SKM-1 treated with dmso at 0.1 percent for 144 hours (cell line): Measurements from ENCODE around the gene MYL12A.
"Not testable (repeated sequence)": the region's sequence is repeated elsewhere in the genome, so short reads cannot be mapped to it uniquely, and the experiment has no call there.

Experiments
- DNase-seq: peaks from one replicate; lab custom pipeline; 2025; ENCODE audit not compliant: unreplicated experiment; lab: John Stamatoyannopoulos, UW

MYL12A gene

DNA sequence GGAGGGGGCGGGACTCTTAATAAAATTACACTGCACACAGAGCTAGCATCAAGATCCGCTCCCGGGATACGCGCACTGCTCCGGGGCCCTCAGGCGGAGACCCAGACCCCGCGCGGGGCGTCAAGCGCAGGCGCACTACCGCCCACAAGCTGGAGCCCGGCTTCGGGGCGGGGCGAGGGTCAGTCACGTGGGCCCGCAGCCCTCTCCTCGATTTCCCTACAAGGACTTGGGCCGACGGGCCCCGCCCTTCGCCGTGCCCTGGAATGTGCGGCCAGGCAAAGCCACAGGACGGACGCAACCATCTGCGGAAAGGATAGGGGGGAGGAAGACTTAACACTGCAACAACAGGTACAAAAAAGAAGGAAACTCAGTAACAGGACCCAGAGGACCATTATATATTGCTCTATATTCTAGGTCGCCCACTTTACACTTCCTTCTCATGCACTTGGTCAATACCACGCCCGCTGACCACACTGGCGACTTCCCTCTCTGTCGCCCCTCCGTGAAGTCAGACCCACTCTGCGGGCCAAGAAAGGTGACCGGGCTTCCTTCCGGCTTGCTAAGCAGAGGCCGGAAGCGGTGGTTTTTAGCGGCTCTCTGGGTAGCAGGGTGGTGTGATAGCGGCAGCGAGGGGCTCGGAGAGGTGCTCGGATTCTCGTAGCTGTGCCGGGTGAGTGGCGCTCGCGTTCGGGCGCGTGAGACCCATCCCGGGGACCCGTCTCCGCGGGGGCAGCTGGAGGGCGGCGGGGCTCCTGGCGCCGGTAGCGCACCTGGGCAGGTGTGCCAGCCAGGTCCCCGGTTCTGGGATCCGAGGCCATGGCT, at the start of gene MYL12A:
Gene MYL12A, plus strand, starts transcription at position 562 of the 822 bp plus-strand sequence. CDS start 5,447 bp downstream, outside the sequence.
- DNase-seq = peak; percentile 95

- not testable (repeated sequence) for DNase-seq
Observed at GRCh38 chr18:3198260-3198860, 49.2 kb upstream of the MYL12A start.

GRCh38 chr18:3199942-3200645, 47.5 kb upstream of the MYL12A start:
- no peak for DNase-seq

- no peak for DNase-seq
Observed at GRCh38 chr18:3205239-3205638, 42.4 kb upstream of the MYL12A start.

DNA sequence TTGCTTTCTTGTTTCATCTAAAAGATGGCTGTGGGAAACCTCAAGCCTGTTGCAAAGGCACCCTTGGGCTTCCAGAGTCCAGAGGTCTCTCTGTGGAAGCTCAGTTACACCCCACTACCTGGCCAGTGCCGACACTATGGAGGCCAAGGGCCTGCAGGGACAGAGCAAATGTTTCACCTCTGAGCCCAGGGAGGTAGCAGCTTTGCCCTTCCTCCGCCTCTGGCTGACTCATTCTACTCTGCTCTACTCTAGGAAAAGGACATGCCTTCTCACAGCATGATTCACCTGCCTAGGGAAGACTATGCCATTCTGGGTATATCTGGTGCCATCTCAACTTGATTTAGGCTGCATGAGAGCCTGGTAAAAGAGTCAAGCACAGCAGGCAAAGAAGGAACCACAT, 40.0 kb upstream of the MYL12A start:
- no peak for DNase-seq

GRCh38 chr18:3209859-3210569, 37.6 kb upstream of the MYL12A start:
- DNase-seq = no peak

DNA sequence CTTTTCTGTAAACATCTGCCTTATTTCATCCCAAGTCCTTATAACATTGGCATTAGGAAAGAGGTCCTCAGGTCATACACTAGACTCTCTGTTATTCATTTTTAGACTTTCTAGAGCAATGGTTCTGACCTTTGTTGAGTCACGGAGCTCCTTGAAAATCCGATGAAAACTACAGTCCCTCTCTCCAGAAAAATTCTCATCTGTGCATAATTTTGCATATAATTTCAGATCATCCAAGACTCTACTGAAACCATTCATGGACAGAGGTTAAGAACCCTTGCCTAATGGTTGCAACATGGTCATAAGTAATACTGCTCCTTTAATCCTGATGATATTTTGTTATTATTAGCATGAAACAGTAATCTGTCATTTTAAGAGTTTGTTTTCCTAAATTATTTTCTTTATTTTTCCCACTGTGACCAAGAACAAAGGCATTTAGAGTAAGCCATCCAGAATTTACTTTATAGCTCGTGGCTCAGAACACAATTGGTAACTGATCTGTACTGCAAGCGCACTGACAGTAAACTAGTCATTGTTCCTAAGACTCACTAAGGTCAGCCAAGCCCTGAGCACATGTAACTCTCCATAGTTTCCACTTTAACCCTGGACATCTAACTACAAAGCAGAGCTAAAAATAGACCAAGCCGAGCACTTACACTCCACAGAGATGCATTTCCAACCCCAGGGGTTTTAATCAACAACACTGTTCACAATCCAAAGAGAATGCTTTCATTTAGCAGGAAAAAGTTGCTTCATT, 36.2 kb upstream of the MYL12A start:
- DNase-seq = no peak

GRCh38 chr18:3212657-3213056, 34.9 kb upstream of the MYL12A start:
- no peak for DNase-seq

DNA sequence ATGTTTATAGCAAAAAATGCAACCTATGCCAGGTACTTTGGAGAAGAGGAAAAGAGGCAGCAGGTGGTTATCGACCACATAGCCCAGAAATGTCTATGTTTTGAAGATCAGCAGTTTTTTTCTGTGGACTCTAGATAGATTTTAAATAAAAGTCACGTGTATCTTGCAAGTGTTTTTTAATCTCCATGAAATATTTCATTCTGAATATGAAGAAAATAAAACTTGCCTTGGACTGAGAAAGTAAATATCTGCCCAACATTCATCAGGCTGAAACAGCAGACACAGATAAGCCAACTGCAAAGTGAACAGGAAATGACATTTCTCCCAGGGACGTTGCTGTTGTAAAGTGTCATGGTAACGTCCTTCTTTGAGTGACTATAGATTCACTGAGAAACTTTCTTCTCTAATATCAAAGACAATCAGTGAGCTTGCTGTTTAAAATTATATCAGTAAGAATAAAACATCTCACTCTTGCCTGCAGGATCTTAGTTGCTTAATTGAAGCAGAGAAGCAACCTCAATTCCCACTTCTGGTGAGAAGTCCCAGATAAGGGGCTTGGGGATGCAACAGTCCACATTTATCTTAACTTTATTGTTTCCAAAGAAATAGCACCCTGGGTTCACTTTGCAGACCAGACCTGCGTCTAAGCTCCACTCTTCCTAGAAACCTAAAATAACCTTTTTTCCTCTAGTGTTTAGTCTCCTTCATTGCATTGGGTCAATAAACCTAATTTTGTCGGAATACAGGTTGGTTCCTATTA, 34.1 kb upstream of the MYL12A start:
- no peak for DNase-seq

DNA sequence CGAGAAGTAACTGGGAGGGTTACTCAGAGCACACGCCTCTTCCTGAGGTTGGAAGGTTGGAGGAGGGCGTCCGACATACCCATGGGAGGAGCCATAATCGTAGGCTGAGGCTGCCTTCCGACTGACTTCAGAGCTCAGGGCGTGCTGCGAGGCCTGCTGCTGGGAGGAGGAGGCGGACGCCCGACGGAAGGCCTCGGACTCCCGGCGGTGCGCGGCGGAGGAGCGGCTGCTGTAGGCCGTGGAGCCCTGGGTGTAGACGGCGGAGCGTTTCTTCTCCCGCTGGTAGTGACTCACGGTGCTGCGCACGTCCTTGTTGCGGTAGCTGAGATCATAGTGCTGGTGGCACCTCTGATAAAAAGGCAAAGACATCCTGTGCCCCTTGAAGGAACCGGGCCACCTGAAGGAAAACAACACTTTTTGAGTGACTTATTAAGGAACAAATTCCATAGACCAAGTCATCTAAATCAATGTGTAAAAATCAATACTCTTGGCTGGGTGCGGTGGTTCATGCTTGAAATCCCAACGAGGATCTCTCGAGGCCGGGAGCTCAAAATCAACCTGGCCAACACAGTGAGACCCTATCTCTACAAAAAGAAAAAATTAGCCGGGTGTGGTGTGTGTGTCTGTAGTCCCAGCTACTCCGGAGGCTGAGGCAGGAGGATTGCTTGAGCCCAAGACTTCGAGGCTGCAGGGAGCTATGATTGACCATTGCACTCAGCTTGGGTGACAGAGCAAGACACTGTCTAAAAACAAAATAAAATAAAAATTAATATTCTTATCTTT, 32.6 kb upstream of the MYL12A start:
- DNase-seq = no peak

- DNase-seq = no peak
Observed at GRCh38 chr18:3216987-3217386, 30.6 kb upstream of the MYL12A start.

GRCh38 chr18:3217948-3218647, 29.5 kb upstream of the MYL12A start:
- no peak for DNase-seq

- no peak for DNase-seq
Observed at GRCh38 chr18:3218819-3219218, 28.8 kb upstream of the MYL12A start.

GRCh38 chr18:3219241-3219630, 28.4 kb upstream of the MYL12A start:
- no peak for DNase-seq

DNA sequence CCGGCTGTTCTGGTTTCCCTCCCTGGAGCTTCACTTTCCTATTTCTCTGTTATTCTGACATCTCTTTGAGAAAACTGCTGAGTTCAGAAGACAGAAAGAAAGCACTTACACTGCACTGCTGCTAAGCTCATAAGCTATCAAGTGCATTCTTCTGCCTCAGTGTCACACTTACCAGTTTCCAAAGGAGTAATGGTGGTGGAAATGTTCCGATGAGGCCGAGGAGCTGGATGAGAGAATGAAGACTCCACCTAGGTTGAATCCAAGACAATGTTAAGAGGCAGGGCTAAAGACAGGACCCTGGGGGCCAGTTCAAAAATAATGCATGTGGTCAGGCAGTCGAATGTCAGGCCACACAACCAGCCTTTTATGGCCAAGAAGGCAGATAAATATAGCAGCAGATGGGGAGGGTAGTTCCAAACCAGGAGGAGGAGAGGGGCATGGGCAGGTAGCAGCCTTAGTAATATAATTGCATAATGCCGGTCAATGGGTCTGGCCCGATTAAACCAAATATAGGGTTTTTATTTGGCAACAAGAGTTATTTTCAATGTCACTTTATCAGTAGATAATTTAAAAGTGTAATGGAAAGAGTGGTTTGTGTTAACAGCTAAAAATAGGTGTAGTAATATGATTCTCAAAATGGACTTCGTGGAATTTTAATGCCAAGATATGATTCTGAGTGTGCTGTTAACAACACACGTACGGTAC, 27.8 kb upstream of the MYL12A start, which contains the start of gene MYOM1:
Gene MYOM1, minus strand, starts transcription at position 338 of the 705 bp plus-strand sequence. CDS start 4,745 bp downstream, outside the sequence.
- no peak for DNase-seq

DNA sequence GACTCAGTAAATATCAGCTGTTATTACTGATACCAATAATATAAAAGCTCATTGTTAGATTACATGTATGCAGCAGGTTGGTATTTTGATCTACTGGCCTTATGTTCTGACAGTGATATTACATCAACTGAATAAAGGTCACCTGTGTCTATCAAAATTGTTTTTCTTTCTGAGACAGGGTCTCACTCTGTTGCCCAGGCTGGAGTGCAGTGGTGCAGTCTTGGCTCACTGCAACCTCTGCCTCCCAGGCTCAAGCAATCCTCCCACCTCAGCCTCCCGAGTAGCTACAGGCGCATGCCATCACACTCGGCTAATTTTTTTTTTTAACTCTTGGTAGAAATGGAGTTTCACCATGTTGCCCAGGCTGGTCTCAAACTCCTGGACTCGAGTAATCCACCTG, 26.7 kb upstream of the MYL12A start:
- DNase-seq = not testable (repeated sequence)

- DNase-seq = no peak
Observed at GRCh38 chr18:3221496-3221895, 26.1 kb upstream of the MYL12A start.

DNA sequence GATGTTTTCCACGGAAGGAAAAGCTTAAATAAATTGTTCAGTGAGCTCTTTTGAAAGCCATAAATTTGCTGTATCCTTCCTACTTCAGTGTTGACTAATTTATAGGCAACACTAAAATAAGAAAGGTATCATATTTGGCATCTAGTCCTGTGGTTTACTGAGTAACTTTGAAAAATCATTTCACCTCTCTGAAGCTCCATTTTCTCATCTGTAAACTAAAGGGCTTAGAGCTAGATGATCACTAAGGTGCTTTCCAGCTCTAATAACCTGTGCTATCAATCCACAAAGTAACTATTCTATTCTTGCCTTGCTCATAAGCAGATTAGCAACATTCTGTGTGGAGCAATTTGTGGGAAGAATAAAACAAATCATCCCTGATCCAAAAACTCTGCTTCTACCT, 24.2 kb upstream of the MYL12A start:
- DNase-seq = no peak
